K562 (cell line): Measurements from ENCODE around the gene CCDC93. TPM values are rescaled to one million over a fixed set of nuclear protein-coding genes. Genes with fewer than 3 reads are reported as not detected.

Experiments used
- ATAC-seq: fragments of 200-7000 bp; cut with Tn5 transposase; 3 replicates; pipeline ENCODE4 v1.9.1; 2020; ENCODE audit warnings: moderate library complexity
- BruUV-seq: library from RNA; stranded (reverse); fragments of 400-500 nt; replicated peaks from 2 replicates; lab custom pipeline; 2021; lab: Mats Ljungman, UMichigan
- CTCF ChIA-PET: fragments of 300-600 bp; formaldehyde crosslinking; extraction: SDS; loops from one replicate; lab custom pipeline; 2021; ENCODE audit warnings: low intra/inter-chr PET ratio; lab: Yijun Ruan, JAX
- POLR2A ChIA-PET: fragments of 300-600, 350-650 bp; sonication (Branson Sonifier 250); formaldehyde crosslinking; extraction: SDS; loops from one replicate; lab custom pipeline; 2021; ENCODE audit warnings: antibody characterized with exemption, inconsistent platforms; lab: Yijun Ruan, JAX
- DNase-seq, 4 experiments: peaks; one replicate each; pipeline versions ENCODE4 v3.0.0 to v3.0.0-alpha.2; 2011 to 2018; ENCODE audit warnings: low spot score in 3 of 4, mixed read lengths in 3 of 4; ENCODE audit errors: extremely low read depth in 1 of 4
- FAIRE-seq: peaks from 2 replicates; lab custom pipeline; 2011; peaks lifted over from hg19 to GRCh38; lab: Jason Lieb, UNC
- H2AFZ ChIP-seq: 2 replicates; pipeline ENCODE4 v1.6.0; 2011; ENCODE audit warnings: low read depth, low read length, control low read depth, inconsistent platforms
- H3K27ac ChIP-seq: fragments of 200-600 bp; 3 replicates; pipeline ENCODE4 v1.8.0; 2011; ENCODE audit warnings: low read depth, mild to moderate bottlenecking, control low read depth, inconsistent platforms, low read length, moderate library complexity, mixed read lengths; ENCODE audit errors: extremely low read depth
- H3K27me3 ChIP-seq, 2 experiments: fragments of 300-600 bp in 1 of 2; 2 replicates in 1 of 2; 3 replicates in 1 of 2; pipeline versions ENCODE4 v1.6.0 to v1.8.0; 2011; ENCODE audit warnings: inconsistent platforms in 2 of 2, low read length in 2 of 2, mild to moderate bottlenecking in 1 of 2, mixed read lengths in 1 of 2, moderate library complexity in 1 of 2; ENCODE audit not compliant: control insufficient read depth in 2 of 2, insufficient read depth in 2 of 2
- H3K36me3 ChIP-seq: fragments of 300-600 bp; 3 replicates; pipeline ENCODE4 v1.8.0; 2011; ENCODE audit warnings: mild to moderate bottlenecking, low read length, inconsistent platforms; ENCODE audit not compliant: control insufficient read depth, insufficient read depth
- H3K4me1 ChIP-seq, 2 experiments: fragments of 200-600 bp in 1 of 2; replicated peaks in 1 of 2; 2 replicates in 1 of 2; 3 replicates in 1 of 2; pipeline versions ENCODE4 v1.5.1 to v1.8.0; 2011; ENCODE audit warnings: inconsistent platforms in 2 of 2, low read length in 2 of 2, mild to moderate bottlenecking in 1 of 2, mixed read lengths in 1 of 2, moderate library complexity in 1 of 2; ENCODE audit not compliant: control insufficient read depth in 2 of 2, insufficient read depth in 2 of 2
- H3K4me2 ChIP-seq: 2 replicates; pipeline ENCODE4 v1.6.1; 2011; ENCODE audit warnings: low read length, control low read depth, inconsistent platforms, mixed read lengths; ENCODE audit not compliant: insufficient read depth
- H3K4me3 ChIP-seq: fragments of 200-600 bp; sonication (generic), shearing (Covaris generic); 2 replicates; pipeline ENCODE4 v1.5.1; 2016; ENCODE audit warnings: control low read depth, inconsistent platforms
- H3K79me2 ChIP-seq: fragments of 200-600 bp; 3 replicates; pipeline ENCODE4 v1.8.0; 2011; ENCODE audit warnings: low read length, inconsistent platforms; ENCODE audit not compliant: control insufficient read depth, insufficient read depth
- H3K9ac ChIP-seq, 2 experiments: 2 replicates each; pipeline versions ENCODE4 v1.6.0 to v1.6.1; 2011; ENCODE audit warnings: low read depth in 2 of 2, low read length in 2 of 2, control low read depth in 1 of 2, inconsistent platforms in 1 of 2, mild to moderate bottlenecking in 1 of 2, mixed read lengths in 1 of 2; ENCODE audit not compliant: insufficient read depth in 1 of 2
- H3K9me1 ChIP-seq: one replicate; pipeline ENCODE4 v1.6.0; 2011; ENCODE audit warnings: inconsistent platforms, mild to moderate bottlenecking, low read length, moderate library complexity; ENCODE audit not compliant: control insufficient read depth, insufficient read depth
- H3K9me3 ChIP-seq: replicated peaks from 2 replicates; pipeline ENCODE4 v1.5.1; 2011; ENCODE audit warnings: low read depth, low read length, inconsistent platforms; ENCODE audit not compliant: control insufficient read depth, insufficient read depth
- H4K20me1 ChIP-seq: replicated peaks from 2 replicates; pipeline ENCODE4 v1.6.1; 2011; ENCODE audit warnings: low read length, inconsistent platforms, mixed read lengths; ENCODE audit not compliant: control insufficient read depth, insufficient read depth
- ATF4 ChIP-seq: fragments of 450-650 bp; formaldehyde crosslinking; IDR thresholded peaks from 2 replicates; pipeline ENCODE4 v1.4.0; 2022; ENCODE audit warnings: mild to moderate bottlenecking, moderate library complexity
- BRF1 ChIP-seq: IDR thresholded peaks from 3 replicates; pipeline ENCODE4 v1.6.1; 2011; ENCODE audit warnings: borderline replicate concordance, mild to moderate bottlenecking; ENCODE audit not compliant: insufficient read length; ENCODE audit errors: extremely low read depth
- CHCHD3 ChIP-seq: fragments of 250-450 bp; sonication (Bioruptor Pico); IDR thresholded peaks from 2 replicates; pipeline ENCODE4 v2.1.2; 2022; ENCODE audit warnings: mild to moderate bottlenecking
- CXXC5 ChIP-seq: fragments of 250-450 bp; sonication (Bioruptor Pico); IDR thresholded peaks from 2 replicates; pipeline ENCODE4 v1.8.0; 2022; ENCODE audit warnings: inconsistent platforms, mild to moderate bottlenecking, moderate library complexity
- GATA2 ChIP-seq: sonication (generic); formaldehyde crosslinking; IDR thresholded peaks from 2 replicates; pipeline ENCODE4 v1.4.0; 2020; ENCODE audit warnings: mild to moderate bottlenecking, missing genetic modification reagents
- MCM2 ChIP-seq: fragments of 450-650 bp; IDR thresholded peaks from 2 replicates; pipeline ENCODE4 v1.6.1; 2017; ENCODE audit warnings: low read depth, mild to moderate bottlenecking
- MTF1 ChIP-seq: fragments of 250-450 bp; sonication (Bioruptor Pico); IDR thresholded peaks from 2 replicates; pipeline ENCODE4 v1.9.0; 2021; ENCODE audit warnings: moderate library complexity, mild to moderate bottlenecking, inconsistent platforms, borderline replicate concordance
- NR2F6 ChIP-seq: fragments of 450-650 bp; formaldehyde crosslinking; IDR thresholded peaks from 2 replicates; pipeline ENCODE4 v1.4.0; 2020; ENCODE audit warnings: mild to moderate bottlenecking
- TBL1XR1 ChIP-seq, 2 experiments: IDR thresholded peaks; 2 replicates each; pipeline ENCODE4 v1.6.1; 2012; ENCODE audit warnings: improper control_type of control experiment in 2 of 2, low read length in 2 of 2, mild to moderate bottlenecking in 1 of 2
- ZNF507 ChIP-seq: conservative IDR thresholded peaks from 2 replicates; pipeline ENCODE4 v1.6.1; 2017; ENCODE audit warnings: missing genetic modification characterization, missing compliant biosample characterization
- WGBS: fragments of 100-300 bp; shearing (Covaris generic); methylation state at CpG from one replicate; pipeline ENCODE4 v1.1.6; 2016; ENCODE audit warnings: low coverage, mixed read lengths; ENCODE audit not compliant: insufficient coverage; ENCODE audit errors: missing lambda C conversion rate; 5-methylcytosine and 5-hydroxymethylcytosine counted together
- in situ Hi-C: fragments of 300-500 bp; cut with MboI; formaldehyde crosslinking; loops from 4 replicates; pipeline ENCODE4 v1.15.0; 2018; ENCODE audit warnings: inconsistent platforms, mixed read lengths
- intact Hi-C: fragments of 100-400 bp; cut with micrococcal nuclease; formaldehyde crosslinking; loops from 2 replicates; pipeline ENCODE4 v1.14.2; 2022
- polyA plus RNA-seq, 8 experiments: library from polyadenylated mRNA; depleted of rRNA in 4 of 8; stranded (reverse) in 5 of 8; unstranded in 3 of 8; fragments of >200 nt; fragmentation: Nextera tagmentation in 2 of 8; fragmentation: Illumina TruSeq in 1 of 8; extraction: Ambion mirVana in 2 of 8; extraction: Trizol in 1 of 8; gene quantifications; 2 replicates each; pipeline versions ENCODE4 v1.2.1 to v1.2.3, GENCODE V29; 2011 to 2014; ENCODE audit warnings: inconsistent platforms in 1 of 8, missing spikeins in 1 of 8
- total RNA-seq, 7 experiments: library from RNA; depleted of rRNA in 6 of 7; stranded (reverse); fragments of >200 nt in 6 of 7; fragmentation: Illumina TruSeq in 2 of 7; extraction: Trizol in 2 of 7; gene quantifications; 2 replicates each; pipeline versions ENCODE4 v1.2.1 to v1.2.3, GENCODE V29; 2011 to 2021; ENCODE audit warnings: low replicate concordance in 1 of 7
- TF ChIP-seq, protein P1 (sequence below): sonication (generic); formaldehyde crosslinking; IDR thresholded peaks from 2 replicates; pipeline ENCODE4 v1.8.0; 2022; ENCODE audit warnings: mild to moderate bottlenecking, missing genetic modification reagents
- TF ChIP-seq, protein P2 (sequence below), 2 experiments: fragments of 150-350 bp in 1 of 2; IDR thresholded peaks; 2 replicates each; pipeline ENCODE4 v1.6.1; 2012 to 2016; ENCODE audit warnings: low read depth in 2 of 2, low read length in 2 of 2, mild to moderate bottlenecking in 1 of 2, moderate library complexity in 1 of 2

Gene CCDC93
- total and polyA plus RNA-seq, 9 of the 15 experiments (the other 6 are each of a cell fraction or from before 2014, with no cell fraction given), result 3.3 to 19.3 (median 12.4) TPM

- Histone ChIP-seq H3K4me1 (no peaks in the 10 kb centered on the region), H3K4me3 (no peak overlapping the region), H3K9ac (no peak overlapping the region), H3K79me2 (no peaks in the 10 kb centered on the region), H3K27ac (no peak overlapping the region), H3K9me1 (no peaks in the 10 kb centered on the region), H3K4me2 (no peak overlapping the region), H3K36me3 (no peaks in the 10 kb centered on the region), H4K20me1 (no peaks in the 10 kb centered on the region), H2AFZ (no peak overlapping the region), H3K27me3 (peaks cover 0 to 7% of the 10 kb centered on the region in 2 experiments; a peak in 1 of 5 replicates), H3K9me3 (no peaks in the 10 kb centered on the region)
- in situ Hi-C loops, result loop anchor here (10.0 kb wide), 1 partner anchor 154 kb away; no protein-coding TSS in a partner anchor
- intact Hi-C loops, result no loop called here
- ATAC-seq (no peak), FAIRE-seq (peak; percentile 19), DNase-seq (no peak)
- 0% methylated on average over 3 of the region's 3 CpGs for WGBS
- ChIA-PET POLR2A (no interaction called here), CTCF (no interaction called here)
- no TSS peak for BruUV-seq
- no peak for TF ChIP-seq MTF1 (CRISPR knock-in tag)
- TF ChIP-seq TBL1XR1 (IDR thresholded peaks at IDR 0.05; ENCODE audit: low read length in 2 of 2), result no peak
- TF ChIP-seq GATA2 (CRISPR knock-in tag), result no peak
- TF ChIP-seq, protein P1, sequence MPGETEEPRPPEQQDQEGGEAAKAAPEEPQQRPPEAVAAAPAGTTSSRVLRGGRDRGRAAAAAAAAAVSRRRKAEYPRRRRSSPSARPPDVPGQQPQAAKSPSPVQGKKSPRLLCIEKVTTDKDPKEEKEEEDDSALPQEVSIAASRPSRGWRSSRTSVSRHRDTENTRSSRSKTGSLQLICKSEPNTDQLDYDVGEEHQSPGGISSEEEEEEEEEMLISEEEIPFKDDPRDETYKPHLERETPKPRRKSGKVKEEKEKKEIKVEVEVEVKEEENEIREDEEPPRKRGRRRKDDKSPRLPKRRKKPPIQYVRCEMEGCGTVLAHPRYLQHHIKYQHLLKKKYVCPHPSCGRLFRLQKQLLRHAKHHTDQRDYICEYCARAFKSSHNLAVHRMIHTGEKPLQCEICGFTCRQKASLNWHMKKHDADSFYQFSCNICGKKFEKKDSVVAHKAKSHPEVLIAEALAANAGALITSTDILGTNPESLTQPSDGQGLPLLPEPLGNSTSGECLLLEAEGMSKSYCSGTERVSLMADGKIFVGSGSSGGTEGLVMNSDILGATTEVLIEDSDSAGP, result no peak
- no peak for TF ChIP-seq NR2F6 (CRISPR knock-in tag)
- TF ChIP-seq CHCHD3 (CRISPR knock-in tag), result no peak
- TF ChIP-seq MCM2, result no peak
- TF ChIP-seq CXXC5 (CRISPR knock-in tag), result no peak
- TF ChIP-seq ATF4 (CRISPR knock-in tag), result no peak
- no peak for TF ChIP-seq ZNF507 (tag)
- TF ChIP-seq, protein P2, sequence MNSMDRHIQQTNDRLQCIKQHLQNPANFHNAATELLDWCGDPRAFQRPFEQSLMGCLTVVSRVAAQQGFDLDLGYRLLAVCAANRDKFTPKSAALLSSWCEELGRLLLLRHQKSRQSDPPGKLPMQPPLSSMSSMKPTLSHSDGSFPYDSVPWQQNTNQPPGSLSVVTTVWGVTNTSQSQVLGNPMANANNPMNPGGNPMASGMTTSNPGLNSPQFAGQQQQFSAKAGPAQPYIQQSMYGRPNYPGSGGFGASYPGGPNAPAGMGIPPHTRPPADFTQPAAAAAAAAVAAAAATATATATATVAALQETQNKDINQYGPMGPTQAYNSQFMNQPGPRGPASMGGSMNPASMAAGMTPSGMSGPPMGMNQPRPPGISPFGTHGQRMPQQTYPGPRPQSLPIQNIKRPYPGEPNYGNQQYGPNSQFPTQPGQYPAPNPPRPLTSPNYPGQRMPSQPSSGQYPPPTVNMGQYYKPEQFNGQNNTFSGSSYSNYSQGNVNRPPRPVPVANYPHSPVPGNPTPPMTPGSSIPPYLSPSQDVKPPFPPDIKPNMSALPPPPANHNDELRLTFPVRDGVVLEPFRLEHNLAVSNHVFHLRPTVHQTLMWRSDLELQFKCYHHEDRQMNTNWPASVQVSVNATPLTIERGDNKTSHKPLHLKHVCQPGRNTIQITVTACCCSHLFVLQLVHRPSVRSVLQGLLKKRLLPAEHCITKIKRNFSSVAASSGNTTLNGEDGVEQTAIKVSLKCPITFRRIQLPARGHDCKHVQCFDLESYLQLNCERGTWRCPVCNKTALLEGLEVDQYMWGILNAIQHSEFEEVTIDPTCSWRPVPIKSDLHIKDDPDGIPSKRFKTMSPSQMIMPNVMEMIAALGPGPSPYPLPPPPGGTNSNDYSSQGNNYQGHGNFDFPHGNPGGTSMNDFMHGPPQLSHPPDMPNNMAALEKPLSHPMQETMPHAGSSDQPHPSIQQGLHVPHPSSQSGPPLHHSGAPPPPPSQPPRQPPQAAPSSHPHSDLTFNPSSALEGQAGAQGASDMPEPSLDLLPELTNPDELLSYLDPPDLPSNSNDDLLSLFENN (IDR thresholded peaks at IDR 0.05; ENCODE audit: low read depth in 2 of 2, low read length in 2 of 2), result no peak
- TF ChIP-seq BRF1, result no peak
Observed at GRCh38 chr2:118050386-118050785, 36.5 kb upstream of the CCDC93 start.
